Panc1 (cell line): ENCODE measurements around the gene PALM2AKAP2. TPM values are rescaled to one million over a fixed set of nuclear protein-coding genes. Genes with fewer than 3 reads are reported as not detected.

Experiments used
- ATAC-seq: fragments of 200-7000 bp; cut with Tn5 transposase; 2 replicates; pipeline ENCODE4 v1.9.1; 2020; ENCODE audit warnings: mild to moderate bottlenecking, moderate library complexity
- BruUV-seq: library from RNA; stranded (reverse); fragments of 400-500 nt; replicated peaks from 2 replicates; lab custom pipeline; 2021; lab: Mats Ljungman, UMichigan
- CTCF ChIA-PET: fragments of 300-600 bp; sonication (Branson Sonifier 250); formaldehyde crosslinking; loops from one replicate; lab custom pipeline; 2022; ENCODE audit warnings: antibody characterized with exemption; lab: Charles Lee
- POLR2A ChIA-PET: fragments of 300-600 bp; sonication (Branson Sonifier 250); formaldehyde crosslinking; loops from one replicate; lab custom pipeline; 2022; ENCODE audit warnings: antibody characterized with exemption; lab: Charles Lee
- DNase-seq: peaks from one replicate; pipeline ENCODE4 v3.0.0-alpha.2; 2010; ENCODE audit warnings: low read depth, low spot score
- H3K27ac ChIP-seq: 2 replicates; pipeline ENCODE4 v1.5.1; 2011; ENCODE audit warnings: mild to moderate bottlenecking, low read length, inconsistent platforms
- H3K27me3 ChIP-seq: fragments of 200-500 bp; sonication (Bioruptor generic); 2 replicates; pipeline ENCODE4 v1.6.0; 2014; ENCODE audit warnings: low read length, inconsistent platforms; ENCODE audit not compliant: control insufficient read depth, insufficient read depth
- H3K36me3 ChIP-seq: fragments of 200-500 bp; sonication (Bioruptor generic); 2 replicates; pipeline ENCODE4 v1.5.1; 2014; ENCODE audit warnings: inconsistent platforms, mild to moderate bottlenecking, low read length, moderate library complexity; ENCODE audit not compliant: control insufficient read depth, insufficient read depth
- H3K4me1 ChIP-seq: 2 replicates; pipeline ENCODE4 v1.5.1; 2011; ENCODE audit warnings: inconsistent platforms, mild to moderate bottlenecking, low read length, moderate library complexity; ENCODE audit not compliant: control insufficient read depth, insufficient read depth
- H3K4me3 ChIP-seq, 2 experiments: 2 replicates each; pipeline ENCODE4 v1.5.1; 2011 to 2012; ENCODE audit warnings: low read depth in 2 of 2, low read length in 2 of 2, mild to moderate bottlenecking in 2 of 2, inconsistent platforms in 1 of 2, moderate library complexity in 1 of 2
- H3K9me3 ChIP-seq: fragments of 200-500 bp; sonication (Bioruptor generic); 2 replicates; pipeline ENCODE4 v1.5.1; 2014; ENCODE audit warnings: low read depth, mild to moderate bottlenecking, inconsistent platforms, low read length, moderate library complexity; ENCODE audit not compliant: control insufficient read depth, insufficient read depth
- CTCF ChIP-seq: fragments of 450-650 bp; IDR thresholded peaks from 2 replicates; pipeline ENCODE4 v1.5.1; 2017; ENCODE audit warnings: mild to moderate bottlenecking
- POLR2AphosphoS5 ChIP-seq: IDR thresholded peaks from 2 replicates; pipeline ENCODE4 v1.6.1; 2012; ENCODE audit warnings: mild to moderate bottlenecking, low read depth, low read length, moderate library complexity
- REST ChIP-seq, 2 experiments: IDR thresholded peaks; 2 replicates each; pipeline ENCODE4 v1.6.1; 2011 to 2012; ENCODE audit warnings: low read depth in 2 of 2, control low read depth in 1 of 2, low read length in 1 of 2, mild to moderate bottlenecking in 1 of 2, moderate library complexity in 1 of 2; ENCODE audit not compliant: insufficient read depth in 1 of 2
- SIN3A ChIP-seq: IDR thresholded peaks from 2 replicates; pipeline ENCODE4 v1.6.1; 2012; ENCODE audit warnings: low read depth, mild to moderate bottlenecking, low read length, moderate library complexity, borderline replicate concordance; ENCODE audit not compliant: insufficient read depth
- TCF7L2 ChIP-seq: IDR thresholded peaks from 2 replicates; pipeline ENCODE4 v1.6.1; 2011; ENCODE audit warnings: mild to moderate bottlenecking, low read depth, low read length, inconsistent platforms
- in situ Hi-C: cut with HindIII; loops from 2 replicates; pipeline ENCODE4 v1.10.0; 2016; ENCODE audit warnings: low sequenced_read_pairs, low pct_unique_long_range_greater_than_20kb
- intact Hi-C: fragments of 100-400 bp; cut with micrococcal nuclease; formaldehyde crosslinking; loops from one replicate; pipeline ENCODE4 v1.10.0; 2022; ENCODE audit not compliant: unreplicated experiment
- total RNA-seq: library from RNA; stranded (reverse); gene quantifications from one replicate; pipeline ENCODE4 v1.2.1, GENCODE V29; 2021; ENCODE audit not compliant: unreplicated experiment

Gene PALM2AKAP2
- total RNA-seq, 1 experiment from 2014 or later, result 0.44 TPM

DNA sequence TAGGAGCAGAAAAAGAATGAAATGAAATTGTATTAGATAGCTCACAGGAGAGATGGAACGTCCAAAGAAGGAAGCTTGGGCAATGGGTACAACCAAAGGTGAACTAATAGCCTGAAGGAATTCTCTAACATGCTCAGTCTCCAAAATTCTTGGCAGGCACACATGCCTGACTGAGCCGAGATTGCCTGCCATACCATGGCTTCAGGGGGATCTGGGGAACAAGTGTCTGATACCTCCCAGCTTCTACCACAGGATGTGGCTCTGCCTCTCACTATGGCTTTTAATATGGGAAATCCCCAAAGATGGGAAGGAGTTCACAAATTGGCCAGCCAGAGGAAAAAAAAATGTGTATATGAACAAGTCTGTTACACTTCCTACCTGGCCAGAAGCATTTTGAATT is 3.6 kb upstream of the PALM2AKAP2 start:
- Histone ChIP-seq H3K27ac (no peak overlapping the region), H3K9me3 (no peaks in the 10 kb centered on the region), H3K27me3 (peaks cover 5% of the 10 kb centered on the region), H3K36me3 (no peaks in the 10 kb centered on the region), H3K4me3 (no peak overlapping the region), H3K4me1 (no peaks in the 10 kb centered on the region)
- DNase-seq (no peak), ATAC-seq (no peak)
- in situ Hi-C loops (no loop called here), intact Hi-C loops (no loop called here)
- TF ChIP-seq TCF7L2 (no peak), POLR2AphosphoS5 (no peak), SIN3A (no peak), CTCF (no peak)
- POLR2A ChIA-PET, result no interaction called here
- CTCF ChIA-PET, result no interaction called here
- no TSS peak for BruUV-seq

GRCh38 chr9:109780453-109781033 is 545 bp downstream of the PALM2AKAP2 start:
- no TSS peak for BruUV-seq
- ChIA-PET POLR2A (no interaction called here), CTCF (no interaction called here)
- H3K4me1 ChIP-seq, result no peaks in the 10 kb centered on the region
- in situ Hi-C loops, result no loop called here
- intact Hi-C loops, result no loop called here
- TF ChIP-seq REST (IDR thresholded peaks at IDR 0.05; ENCODE audit: insufficient read depth in 1 of 2, low read depth in 2 of 2, low read length in 1 of 2), result no peak
- no peak for TF ChIP-seq TCF7L2
- TF ChIP-seq POLR2AphosphoS5, result no peak
- no peak for TF ChIP-seq SIN3A
- no peak for TF ChIP-seq CTCF
- ATAC-seq (no peak; the same call in 1 of the 2 replicates), DNase-seq (no peak)
- no peaks in the 10 kb centered on the region for H3K36me3 ChIP-seq
- H3K27ac ChIP-seq, result no peak overlapping the region
- H3K27me3 ChIP-seq, result peaks cover 5% of the 10 kb centered on the region
- no peaks in the 10 kb centered on the region for H3K9me3 ChIP-seq
- peak overlapping the region; percentile 28 to 41 for H3K4me3 ChIP-seq
